HAP-1 (cell line): Measurements from ENCODE around the gene NMT1.

Experiments used
- DNase-seq, 2 experiments: peaks; one replicate each; pipeline ENCODE4 v3.0.0-alpha.2; 2016 to 2020; ENCODE audit warnings: low spot score in 2 of 2
- H3K27me3 ChIP-seq: fragments of 250-450 bp; sonication (Bioruptor Pico); 2 replicates; pipeline ENCODE4 v1.5.1; 2020; ENCODE audit warnings: low read depth, mild to moderate bottlenecking, moderate library complexity
- H3K36me3 ChIP-seq: fragments of 250-450 bp; sonication (Bioruptor Pico); replicated peaks from 2 replicates; pipeline ENCODE4 v1.5.1; 2020; ENCODE audit warnings: mild to moderate bottlenecking
- H3K4me1 ChIP-seq: fragments of 250-450 bp; sonication (Bioruptor Pico); 2 replicates; pipeline ENCODE4 v1.5.1; 2020; ENCODE audit warnings: mild to moderate bottlenecking
- H3K4me3 ChIP-seq: fragments of 250-450 bp; sonication (Bioruptor Pico); 2 replicates; pipeline ENCODE4 v1.5.1; 2020; ENCODE audit warnings: mild to moderate bottlenecking, moderate library complexity
- H3K9me3 ChIP-seq: fragments of 250-450 bp; sonication (Bioruptor Pico); 2 replicates; pipeline ENCODE4 v1.5.1; 2020; ENCODE audit warnings: mild to moderate bottlenecking, moderate library complexity
- in situ Hi-C: fragments of 300-500 bp; cut with MboI; formaldehyde crosslinking; loops from 3 replicates; pipeline ENCODE4 v1.14.3; 2020; ENCODE audit warnings: low sequenced_read_pairs, inconsistent platforms, mixed read lengths

NMT1 gene

GRCh38 chr17:45138911-45139532, 77.9 kb downstream of the NMT1 start:
- Histone ChIP-seq H3K27me3 (no peaks in the 10 kb centered on the region), H3K4me1 (peaks cover 7% of the 10 kb centered on the region), H3K36me3 (no peaks in the 10 kb centered on the region; the same call in none of the 2 replicates), H3K4me3 (no peak overlapping the region), H3K9me3 (no peaks in the 10 kb centered on the region)
- DNase-seq, result no peak
- in situ Hi-C loops, result loop anchor here (5.0 kb wide), 1 partner anchor 58 kb away; no protein-coding TSS in a partner anchor

GRCh38 chr17:45139533-45139920, 78.4 kb downstream of the NMT1 start:
- DNase-seq, result no peak
- H3K27me3 ChIP-seq, result no peaks in the 10 kb centered on the region
- H3K9me3 ChIP-seq, result no peaks in the 10 kb centered on the region
- H3K4me1 ChIP-seq, result peaks cover 7% of the 10 kb centered on the region
- H3K4me3 ChIP-seq, result no peak overlapping the region
- in situ Hi-C loops, result loop anchor here (5.0 kb wide), 1 partner anchor 58 kb away; no protein-coding TSS in a partner anchor
- no peaks in the 10 kb centered on the region; the same call in none of the 2 replicates for H3K36me3 ChIP-seq

GRCh38 chr17:45143094-45143670, 82.1 kb downstream of the NMT1 start:
- Histone ChIP-seq H3K9me3 (no peaks in the 10 kb centered on the region), H3K4me1 (no peaks in the 10 kb centered on the region), H3K4me3 (no peak overlapping the region), H3K36me3 (no peaks in the 10 kb centered on the region; the same call in none of the 2 replicates), H3K27me3 (no peaks in the 10 kb centered on the region)
- in situ Hi-C loops, result no loop called here
- DNase-seq, result no peak

DNA sequence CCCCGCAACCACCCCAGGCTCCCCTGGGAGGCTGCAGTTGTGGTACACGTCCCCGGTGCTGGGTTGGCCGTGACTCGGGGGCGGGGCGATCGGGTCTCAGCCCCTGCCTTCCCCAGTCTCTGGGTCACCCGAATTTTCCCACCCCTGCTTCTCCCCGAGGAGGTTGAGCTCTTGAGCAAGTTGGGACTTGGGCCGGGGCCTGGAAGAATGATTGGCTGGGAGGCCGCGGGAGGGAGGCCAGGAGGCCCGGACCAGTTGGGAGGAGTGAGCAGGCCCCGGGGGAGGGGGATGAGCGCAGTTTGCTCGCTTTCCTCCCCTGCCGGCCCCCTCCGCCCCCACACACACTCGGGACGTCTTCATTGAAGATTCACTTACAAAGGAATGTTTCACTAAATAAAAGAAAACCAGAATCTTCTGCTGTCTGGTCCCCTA, 82.7 kb downstream of the NMT1 start:
- Histone ChIP-seq H3K4me3 (no peak overlapping the region), H3K4me1 (no peaks in the 10 kb centered on the region), H3K27me3 (no peaks in the 10 kb centered on the region), H3K9me3 (no peaks in the 10 kb centered on the region), H3K36me3 (no peaks in the 10 kb centered on the region; the same call in 1 of the 2 replicates)
- DNase-seq, result no peak
- in situ Hi-C loops, result no loop called here

GRCh38 chr17:45144199-45145034, 83.3 kb downstream of the NMT1 start:
- Histone ChIP-seq H3K36me3 (no peaks in the 10 kb centered on the region; the same call in 1 of the 2 replicates), H3K9me3 (no peaks in the 10 kb centered on the region), H3K4me3 (no peak overlapping the region), H3K27me3 (no peaks in the 10 kb centered on the region), H3K4me1 (no peaks in the 10 kb centered on the region)
- in situ Hi-C loops, result no loop called here
- no peak for DNase-seq

- DNase-seq, result no peak
- H3K27me3 ChIP-seq, result no peaks in the 10 kb centered on the region
- in situ Hi-C loops, result no loop called here
- H3K9me3 ChIP-seq, result no peaks in the 10 kb centered on the region
- H3K36me3 ChIP-seq, result no peaks in the 10 kb centered on the region; the same call in 1 of the 2 replicates
- H3K4me3 ChIP-seq, result no peak overlapping the region
- H3K4me1 ChIP-seq, result no peaks in the 10 kb centered on the region
These were observed 83.9 kb downstream of the NMT1 start for GRCh38 chr17:45145035-45145389.

GRCh38 chr17:45146166-45146565, 85.0 kb downstream of the NMT1 start:
- Histone ChIP-seq H3K9me3 (no peaks in the 10 kb centered on the region), H3K27me3 (no peaks in the 10 kb centered on the region), H3K36me3 (no peaks in the 10 kb centered on the region; the same call in 1 of the 2 replicates), H3K4me3 (no peak overlapping the region), H3K4me1 (peaks cover 4% of the 10 kb centered on the region)
- in situ Hi-C loops, result no loop called here
- DNase-seq, result no peak

GRCh38 chr17:45146592-45146889, 85.4 kb downstream of the NMT1 start:
- in situ Hi-C loops, result no loop called here
- peak overlapping the region; percentile 50 for H3K4me3 ChIP-seq

GRCh38 chr17:45146890-45147580, 85.9 kb downstream of the NMT1 start:
- Histone ChIP-seq H3K4me1 (peaks cover 12% of the 10 kb centered on the region), H3K36me3 (no peaks in the 10 kb centered on the region; the same call in 1 of the 2 replicates), H3K27me3 (no peaks in the 10 kb centered on the region), H3K9me3 (no peaks in the 10 kb centered on the region), H3K4me3 (peak overlapping the region; percentile 50)
- DNase-seq, result peak in 1 of 2 experiments; percentile 68
- in situ Hi-C loops, result no loop called here

More at GRCh38 chr17:45146592-45146889, 85.4 kb downstream of the NMT1 start:
- H3K9me3 ChIP-seq, result no peaks in the 10 kb centered on the region
- no peak for DNase-seq
- no peaks in the 10 kb centered on the region; the same call in 1 of the 2 replicates for H3K36me3 ChIP-seq
- no peaks in the 10 kb centered on the region for H3K27me3 ChIP-seq
- peaks cover 8% of the 10 kb centered on the region for H3K4me1 ChIP-seq

- in situ Hi-C loops, result no loop called here
- H3K4me1 ChIP-seq, result peaks cover 12% of the 10 kb centered on the region
- H3K36me3 ChIP-seq, result no peaks in the 10 kb centered on the region; the same call in 1 of the 2 replicates
- H3K4me3 ChIP-seq, result peak overlapping the region; percentile 50
- no peaks in the 10 kb centered on the region for H3K27me3 ChIP-seq
- DNase-seq, result peak; percentile 87 to 97
- no peaks in the 10 kb centered on the region for H3K9me3 ChIP-seq
These were observed 86.6 kb downstream of the NMT1 start for GRCh38 chr17:45147581-45148182.

DNA sequence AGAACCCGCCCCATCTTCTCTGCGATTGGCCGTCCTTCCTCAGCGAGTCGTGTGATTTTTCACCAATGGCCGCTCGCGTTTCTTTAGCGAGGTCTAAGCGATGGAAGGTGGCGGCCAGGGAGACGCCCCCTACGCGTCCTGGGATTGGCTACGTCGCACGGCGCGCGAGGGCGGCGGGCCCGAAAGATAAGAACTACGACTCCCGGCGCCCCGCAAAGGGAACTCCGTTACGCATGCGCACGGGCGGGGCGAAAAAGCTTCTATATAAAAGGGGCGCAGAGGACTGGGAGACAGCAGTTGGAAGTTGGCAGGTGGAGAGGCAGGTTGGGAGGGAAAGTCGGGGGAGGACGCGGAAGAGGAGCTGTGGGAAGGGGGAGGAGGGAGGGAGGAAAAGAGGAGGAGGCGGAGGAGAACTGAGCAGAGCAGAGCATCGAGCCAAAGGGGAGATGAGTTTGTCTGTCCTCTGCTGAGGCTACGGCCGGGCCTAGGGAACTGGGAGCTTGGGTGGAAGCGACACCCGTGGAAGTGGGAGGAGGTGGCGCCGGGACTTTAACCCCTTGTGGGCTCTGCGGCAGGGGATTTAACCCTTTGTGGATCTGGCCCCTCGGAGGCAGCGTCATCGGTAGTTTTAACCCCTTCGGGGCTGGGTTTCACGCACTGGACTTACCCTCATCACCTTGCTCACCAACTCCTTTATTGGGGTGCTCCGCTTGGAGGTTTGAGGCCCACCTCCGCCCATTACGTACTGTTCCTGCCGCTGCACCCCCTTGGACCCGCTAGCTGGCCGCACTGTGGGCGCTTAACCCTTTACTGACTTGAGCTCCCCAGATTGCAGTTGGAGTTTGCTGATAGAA, 87.3 kb downstream of the NMT1 start, which contains the start of gene HEXIM1:
Gene HEXIM1, plus strand, starts transcription at position 293 of the 854 bp plus-strand sequence. CDS start 716 bp downstream, outside the sequence.
- in situ Hi-C loops, result no loop called here
- peak; percentile 97 to 98 for DNase-seq
- Histone ChIP-seq H3K4me1 (peaks cover 12% of the 10 kb centered on the region), H3K4me3 (peak within 1 kb of the TSS; percentile 55), H3K27me3 (no peaks in the 10 kb centered on the region), H3K36me3 (no peaks in the 10 kb centered on the region), H3K9me3 (no peaks in the 10 kb centered on the region)

DNA sequence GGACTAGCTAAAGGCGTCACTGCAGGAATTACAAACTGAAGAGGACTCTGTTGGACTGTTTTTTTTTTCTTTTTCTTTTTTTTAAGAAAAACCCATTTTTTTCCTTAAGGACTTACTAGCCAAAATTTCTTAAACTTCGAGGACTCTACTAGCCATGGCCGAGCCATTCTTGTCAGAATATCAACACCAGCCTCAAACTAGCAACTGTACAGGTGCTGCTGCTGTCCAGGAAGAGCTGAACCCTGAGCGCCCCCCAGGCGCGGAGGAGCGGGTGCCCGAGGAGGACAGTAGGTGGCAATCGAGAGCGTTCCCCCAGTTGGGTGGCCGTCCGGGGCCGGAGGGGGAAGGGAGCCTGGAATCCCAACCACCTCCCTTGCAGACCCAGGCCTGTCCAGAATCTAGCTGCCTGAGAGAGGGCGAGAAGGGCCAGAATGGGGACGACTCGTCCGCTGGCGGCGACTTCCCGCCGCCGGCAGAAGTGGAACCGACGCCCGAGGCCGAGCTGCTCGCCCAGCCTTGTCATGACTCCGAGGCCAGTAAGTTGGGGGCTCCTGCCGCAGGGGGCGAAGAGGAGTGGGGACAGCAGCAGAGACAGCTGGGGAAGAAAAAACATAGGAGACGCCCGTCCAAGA, 88.0 kb downstream of the NMT1 start:
- H3K9me3 ChIP-seq, result no peaks in the 10 kb centered on the region
- in situ Hi-C loops, result no loop called here
- no peaks in the 10 kb centered on the region for H3K27me3 ChIP-seq
- H3K4me1 ChIP-seq, result peaks cover 12% of the 10 kb centered on the region
- DNase-seq, result peak; percentile 90 to 93
- H3K4me3 ChIP-seq, result peak overlapping the region; percentile 55
- H3K36me3 ChIP-seq, result no peaks in the 10 kb centered on the region
